NCI-H2196 (cell line): ENCODE results near the gene LRGUK.

ENCODE experiments used
- DNase-seq: peaks from one replicate; lab custom pipeline; 2025; ENCODE audit not compliant: unreplicated experiment; lab: John Stamatoyannopoulos, UW

LRGUK gene

GRCh38 chr7:134122980-134123379 lies 4.2 kb upstream of the LRGUK start:
- no peak for DNase-seq

- no peak for DNase-seq
Measured at GRCh38 chr7:134126146-134126545, 994 bp upstream of the LRGUK start.

- no peak for DNase-seq
Measured at GRCh38 chr7:134126596-134126965, 559 bp upstream of the LRGUK start.

- DNase-seq: no peak
Measured at GRCh38 chr7:134128829-134129228, 1.7 kb downstream of the LRGUK start.

- DNase-seq: no peak
Measured at GRCh38 chr7:134129856-134130523, 2.9 kb downstream of the LRGUK start.

- no peak for DNase-seq
Measured at GRCh38 chr7:134134004-134134403, 6.9 kb downstream of the LRGUK start.

- peak; percentile 51 for DNase-seq
Measured at GRCh38 chr7:134140889-134141867, 14.0 kb downstream of the LRGUK start.

GRCh38 chr7:134141868-134142264 lies 14.7 kb downstream of the LRGUK start:
- no peak for DNase-seq

- no peak for DNase-seq
Measured at GRCh38 chr7:134153493-134154136, 26.5 kb downstream of the LRGUK start.

GRCh38 chr7:134154581-134155130 lies 27.5 kb downstream of the LRGUK start:
- DNase-seq: no peak

GRCh38 chr7:134155206-134155605 lies 28.1 kb downstream of the LRGUK start:
- DNase-seq: no peak

GRCh38 chr7:134155871-134156270 lies 28.7 kb downstream of the LRGUK start:
- no peak for DNase-seq

- no peak for DNase-seq
Measured at GRCh38 chr7:134165252-134165651, 38.1 kb downstream of the LRGUK start.

GRCh38 chr7:134167250-134167649 lies 40.1 kb downstream of the LRGUK start:
- DNase-seq: no peak

GRCh38 chr7:134167841-134168240 lies 40.7 kb downstream of the LRGUK start:
- no peak for DNase-seq

GRCh38 chr7:134174795-134175261 lies 47.7 kb downstream of the LRGUK start:
- peak; percentile 10 for DNase-seq

- no peak for DNase-seq
Measured at GRCh38 chr7:134175334-134176036, 48.3 kb downstream of the LRGUK start.

GRCh38 chr7:134176037-134176350 lies 48.9 kb downstream of the LRGUK start:
- no peak for DNase-seq

- DNase-seq: no peak
Measured at GRCh38 chr7:134179036-134180011, 52.2 kb downstream of the LRGUK start.

- no peak for DNase-seq
Measured at GRCh38 chr7:134180376-134180775, 53.2 kb downstream of the LRGUK start.
